HG03342 (cell line): ENCODE results near the gene EPS15.

Experiments
- ATAC-seq: cut with Tn5 transposase; IDR thresholded peaks from one replicate; pipeline ENCODE4 v1.9.1; 2021; ENCODE audit warnings: mild to moderate bottlenecking, moderate library complexity; ENCODE audit not compliant: unreplicated experiment

The EPS15 gene

DNA sequence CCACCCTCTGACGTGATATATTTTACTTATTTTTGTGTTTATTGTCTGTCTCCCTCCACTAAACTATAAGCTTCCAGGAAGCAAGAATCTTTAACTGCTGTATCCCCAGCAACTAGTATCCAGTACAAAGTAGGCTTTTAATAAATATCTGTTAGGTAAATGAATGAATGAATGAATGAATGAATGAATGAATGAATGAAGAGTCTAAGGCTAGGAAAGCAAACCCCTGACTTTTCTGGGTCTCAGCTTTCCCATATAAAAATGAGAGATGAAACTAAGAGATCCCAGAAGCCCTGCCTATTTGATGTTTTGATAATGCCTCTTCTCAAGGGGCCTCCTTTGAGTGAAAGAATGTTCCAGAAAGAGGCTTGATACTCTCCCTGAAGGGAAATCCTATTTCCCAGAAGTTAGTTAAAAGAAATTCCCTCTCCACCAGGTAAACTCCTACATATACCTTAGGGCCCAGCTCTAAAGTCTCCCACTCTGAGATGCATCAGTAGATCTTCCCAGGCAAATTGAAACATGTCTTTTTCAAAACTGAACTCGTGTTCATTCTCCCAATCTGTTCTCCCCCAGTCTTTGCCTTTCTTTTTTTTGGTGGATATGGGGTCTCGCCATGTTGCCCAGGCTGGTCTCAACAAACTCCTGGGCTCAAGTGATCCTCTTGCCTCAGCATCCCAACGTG is 196.5 kb downstream of the EPS15 start:
- no peak for ATAC-seq

DNA sequence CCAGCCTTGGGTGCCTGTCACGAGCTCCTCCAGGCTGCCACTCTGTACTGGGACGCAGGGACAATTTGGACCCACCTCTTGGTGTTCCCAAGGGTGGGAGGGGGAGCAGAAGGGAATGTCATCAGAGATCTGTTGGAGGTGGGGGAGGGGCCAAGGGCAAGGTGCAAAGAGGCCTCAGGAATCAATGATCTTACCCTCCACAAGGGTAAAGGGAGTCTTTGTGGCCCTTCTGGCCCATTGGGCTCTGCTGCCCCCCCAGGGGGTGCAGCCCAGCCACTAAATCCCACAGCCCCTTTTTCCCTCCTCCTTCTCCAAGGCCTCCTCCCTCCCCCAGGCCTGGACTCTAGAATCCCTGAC is 197.2 kb downstream of the EPS15 start:
- ATAC-seq = no peak

DNA sequence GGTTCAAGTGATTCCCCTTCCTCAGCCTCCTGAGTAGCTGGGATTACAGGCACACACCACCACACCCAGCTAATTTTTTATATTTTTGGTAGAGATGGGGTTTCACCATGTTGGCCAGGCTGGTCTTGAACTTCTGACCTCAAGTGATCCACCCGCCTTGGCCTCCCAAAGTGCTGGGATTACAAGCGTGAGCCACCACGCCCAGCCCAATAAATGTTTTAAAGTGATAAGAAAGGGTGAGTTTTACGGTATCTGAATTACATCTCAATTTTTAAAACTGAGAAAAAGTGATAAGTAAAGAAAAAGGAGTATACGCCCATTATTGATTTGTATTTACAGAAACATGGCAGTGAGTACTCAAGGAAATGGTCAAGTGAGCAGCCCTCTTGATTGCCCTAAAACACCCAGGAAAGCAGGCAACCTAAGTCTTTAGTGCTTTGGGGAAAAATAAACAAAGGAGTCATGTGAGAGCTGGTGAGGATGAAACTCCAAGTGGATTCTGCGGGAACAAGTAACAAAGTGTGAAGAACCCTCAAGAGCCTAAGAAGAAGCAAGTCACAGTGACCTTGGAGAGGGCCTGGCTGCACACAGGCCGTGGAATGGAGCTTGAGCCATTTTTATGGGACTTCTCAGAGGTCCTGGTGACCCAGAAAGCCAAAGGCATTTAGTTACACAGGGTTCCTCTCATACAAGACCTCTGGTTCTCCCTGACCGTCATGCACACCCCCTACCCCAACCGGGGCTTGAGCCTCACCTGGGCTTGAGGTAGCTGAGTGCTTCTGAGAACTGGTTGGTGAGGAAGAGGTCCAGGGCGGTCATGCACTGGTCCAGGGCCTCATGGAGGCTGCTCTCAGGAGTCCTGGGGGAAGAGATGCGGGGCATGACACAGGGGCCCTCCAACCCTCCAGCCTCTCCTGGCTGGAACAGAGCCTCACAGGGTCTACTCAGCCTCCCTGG is 197.8 kb downstream of the EPS15 start:
- ATAC-seq = no peak

DNA sequence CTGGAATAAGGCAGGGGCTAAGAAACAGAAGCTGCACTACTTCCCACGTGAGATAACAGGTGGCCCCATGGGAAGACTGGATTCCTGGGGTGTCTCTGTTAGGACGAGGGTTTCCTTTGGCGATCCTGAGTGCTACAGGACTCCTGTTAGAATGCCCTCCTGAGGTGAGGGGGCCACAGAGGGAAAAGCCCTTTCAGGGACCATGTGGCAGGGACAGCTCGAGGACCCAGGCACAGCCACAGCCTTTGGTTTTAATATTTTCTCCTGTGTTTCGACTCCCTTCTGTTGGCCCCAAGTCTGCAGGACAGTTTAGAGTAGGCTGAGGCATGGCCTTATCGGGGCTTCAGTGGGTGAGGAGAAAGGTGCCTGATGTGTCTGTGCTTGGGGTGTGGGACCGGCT is 201.3 kb downstream of the EPS15 start:
- no peak for ATAC-seq

DNA sequence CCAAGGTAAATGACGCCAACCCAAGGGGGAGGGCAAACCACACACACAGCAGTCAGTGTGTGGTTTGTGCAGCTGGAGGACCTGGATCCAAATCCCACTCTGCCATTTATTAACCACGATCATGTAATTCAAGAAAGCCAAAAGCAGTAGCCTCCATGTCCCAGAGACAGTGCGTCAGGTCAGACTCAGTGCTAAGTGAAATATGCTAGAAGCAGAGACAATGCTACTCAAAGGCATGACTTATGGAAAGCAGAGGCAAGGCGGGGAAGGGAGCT is 202.3 kb downstream of the EPS15 start:
- ATAC-seq = no peak

DNA sequence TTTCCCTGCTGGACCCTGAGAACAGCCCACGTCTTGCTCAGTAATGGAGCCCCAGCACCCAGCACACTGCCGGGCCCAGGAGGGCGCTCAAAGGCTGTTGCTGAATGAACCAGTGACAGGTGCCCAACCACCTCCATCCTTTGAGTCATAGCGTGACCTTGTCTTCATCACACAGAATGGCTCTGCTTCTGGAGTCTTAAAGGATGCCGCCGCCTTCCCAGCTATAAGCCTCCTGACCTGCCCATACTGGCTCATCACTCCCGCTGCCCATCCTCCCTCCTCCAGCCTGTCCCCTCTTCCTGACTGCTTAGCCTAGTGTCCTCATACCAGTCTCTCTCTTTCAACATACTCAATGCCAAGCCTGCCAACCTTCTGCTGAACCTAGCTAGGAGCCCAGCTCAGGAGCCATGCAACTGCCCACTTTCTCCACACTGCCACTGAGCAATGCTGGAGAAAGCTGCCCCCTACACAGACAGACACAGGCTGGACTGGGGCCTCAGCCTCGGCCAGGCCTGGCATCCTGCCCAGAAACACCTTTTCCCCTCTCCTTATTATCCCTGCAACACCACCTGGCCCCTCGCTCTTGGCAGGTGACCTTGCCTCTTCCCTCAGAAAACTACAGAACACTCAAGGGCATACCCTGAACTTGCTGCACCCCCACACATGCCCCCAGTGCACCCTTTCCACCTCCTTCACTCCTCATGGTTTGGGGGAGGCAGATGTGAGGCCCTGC is 202.8 kb downstream of the EPS15 start:
- ATAC-seq = no peak

DNA sequence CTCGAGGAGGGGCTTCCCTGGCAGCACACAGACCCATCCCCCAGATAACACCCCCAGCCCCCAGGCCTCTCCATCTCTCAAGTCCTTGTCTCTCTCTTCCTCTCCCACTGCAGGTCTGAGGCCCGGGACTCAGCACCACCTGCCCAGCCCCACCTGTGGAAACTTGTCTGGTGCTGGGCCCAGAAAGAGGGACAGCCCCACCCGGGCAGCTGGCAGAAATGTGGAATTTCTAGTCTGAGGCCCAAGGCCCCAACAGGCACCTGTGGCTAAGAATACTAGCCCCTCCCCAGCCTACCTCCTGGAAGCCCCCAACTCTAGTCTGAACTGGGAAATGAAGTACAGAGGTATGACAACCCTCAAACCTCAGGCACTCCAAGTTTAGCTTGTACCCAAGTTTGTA is 204.1 kb downstream of the EPS15 start:
- ATAC-seq = no peak

DNA sequence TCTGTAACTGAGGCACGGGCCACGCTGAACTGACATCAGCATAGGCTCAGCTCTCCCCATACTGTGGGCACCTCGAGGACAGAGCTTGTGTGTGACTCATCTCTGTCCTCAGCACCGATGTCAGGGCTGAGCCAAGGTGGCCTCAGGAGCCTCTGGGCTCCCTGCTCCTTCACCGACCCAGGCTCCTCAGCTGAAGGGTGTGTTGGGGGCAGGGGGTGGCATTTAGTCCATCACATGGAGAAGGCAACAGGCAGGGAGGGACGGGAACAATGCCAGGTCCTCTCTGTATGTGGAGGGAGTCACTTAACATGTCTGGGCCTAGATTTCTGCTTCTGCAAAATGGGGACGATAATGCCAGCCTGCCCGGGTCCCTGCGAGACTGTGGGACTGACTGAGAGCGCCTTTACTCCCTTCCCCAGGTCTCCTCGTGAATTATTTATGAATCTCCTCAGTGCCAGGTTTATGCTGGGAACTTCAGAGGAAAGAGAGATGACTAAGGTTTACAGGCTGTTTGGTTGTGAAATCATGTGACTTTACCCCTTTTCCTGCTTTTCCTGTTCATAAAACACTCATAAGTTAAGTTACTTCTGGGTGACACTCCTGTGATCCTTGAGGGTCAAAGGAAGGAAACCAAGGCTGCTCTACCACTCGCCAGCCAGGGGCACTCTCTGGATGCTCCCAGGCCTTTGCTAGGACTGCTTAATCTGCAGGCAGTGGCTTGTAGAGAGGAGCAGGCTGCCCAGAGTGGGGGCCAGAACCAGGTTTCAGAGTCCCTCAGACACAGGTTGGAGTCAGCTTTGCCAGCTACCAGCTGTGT is 204.9 kb downstream of the EPS15 start:
- no peak for ATAC-seq

DNA sequence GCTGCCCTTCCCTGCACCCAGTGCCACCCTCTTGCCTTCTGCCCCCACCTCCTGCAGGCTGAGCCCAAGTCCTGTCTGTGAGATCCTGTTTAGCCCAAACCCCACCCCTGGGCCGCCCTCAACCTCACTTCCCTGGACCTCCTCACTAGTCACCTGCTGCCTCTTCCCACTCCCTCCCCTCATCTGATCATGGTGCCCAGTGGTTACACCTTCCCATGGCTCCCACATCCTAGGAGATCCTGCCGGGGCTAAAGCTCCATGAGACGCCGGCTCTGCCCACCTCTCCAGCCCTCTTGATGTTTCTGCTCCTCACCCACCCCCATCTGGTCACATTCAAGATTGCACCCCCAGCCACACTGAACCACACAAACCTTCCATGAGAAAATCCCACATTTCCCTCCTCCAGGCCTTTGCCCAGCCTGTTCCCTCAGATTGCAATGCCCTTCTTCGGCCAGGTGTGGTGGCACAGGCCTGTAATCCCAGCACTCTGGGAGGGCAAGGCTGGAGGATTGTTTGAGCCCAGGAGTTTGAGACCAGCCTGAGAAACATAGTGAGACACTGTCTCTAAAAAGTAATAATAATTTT is 205.7 kb downstream of the EPS15 start:
- no peak for ATAC-seq

DNA sequence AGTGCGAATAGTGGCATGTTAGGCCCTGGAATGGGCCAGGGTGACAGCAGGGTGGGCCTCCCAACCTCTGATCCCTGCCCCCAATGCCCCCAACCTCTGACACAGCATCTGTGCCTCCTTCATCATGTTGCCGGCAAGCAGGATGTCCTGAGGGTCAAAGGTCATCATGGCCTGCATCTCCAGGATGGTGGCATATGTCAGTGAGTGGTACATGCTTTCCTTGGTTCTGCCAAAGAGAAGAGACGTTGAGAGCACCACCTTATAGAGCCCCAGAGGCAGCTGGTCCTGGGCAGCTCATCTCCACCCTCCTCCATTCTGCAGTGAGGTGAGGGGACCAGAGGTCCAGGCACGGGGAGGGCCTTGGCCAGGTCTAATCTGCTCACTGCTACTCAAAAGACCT is 206.3 kb downstream of the EPS15 start:
- ATAC-seq = no peak

DNA sequence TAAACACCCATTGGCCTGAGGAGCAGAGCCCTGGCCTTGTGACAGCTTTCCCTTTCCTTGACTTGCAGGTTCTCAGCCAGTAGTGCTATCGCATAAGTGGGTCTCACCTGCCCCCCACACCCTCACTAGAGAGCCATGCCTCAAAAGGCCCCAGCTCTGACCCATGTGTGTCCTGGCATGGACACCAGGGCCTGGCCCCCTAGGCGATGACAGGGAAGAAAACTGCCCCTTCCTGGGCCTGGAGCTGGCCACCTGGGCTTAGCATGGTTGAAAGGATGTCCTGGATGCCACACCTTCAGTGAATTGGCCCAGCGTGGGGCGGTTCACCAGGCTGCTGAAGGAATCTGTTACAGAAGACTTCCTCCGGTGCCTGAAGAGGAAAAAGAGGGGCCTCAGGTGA is 207.2 kb downstream of the EPS15 start:
- no peak for ATAC-seq

DNA sequence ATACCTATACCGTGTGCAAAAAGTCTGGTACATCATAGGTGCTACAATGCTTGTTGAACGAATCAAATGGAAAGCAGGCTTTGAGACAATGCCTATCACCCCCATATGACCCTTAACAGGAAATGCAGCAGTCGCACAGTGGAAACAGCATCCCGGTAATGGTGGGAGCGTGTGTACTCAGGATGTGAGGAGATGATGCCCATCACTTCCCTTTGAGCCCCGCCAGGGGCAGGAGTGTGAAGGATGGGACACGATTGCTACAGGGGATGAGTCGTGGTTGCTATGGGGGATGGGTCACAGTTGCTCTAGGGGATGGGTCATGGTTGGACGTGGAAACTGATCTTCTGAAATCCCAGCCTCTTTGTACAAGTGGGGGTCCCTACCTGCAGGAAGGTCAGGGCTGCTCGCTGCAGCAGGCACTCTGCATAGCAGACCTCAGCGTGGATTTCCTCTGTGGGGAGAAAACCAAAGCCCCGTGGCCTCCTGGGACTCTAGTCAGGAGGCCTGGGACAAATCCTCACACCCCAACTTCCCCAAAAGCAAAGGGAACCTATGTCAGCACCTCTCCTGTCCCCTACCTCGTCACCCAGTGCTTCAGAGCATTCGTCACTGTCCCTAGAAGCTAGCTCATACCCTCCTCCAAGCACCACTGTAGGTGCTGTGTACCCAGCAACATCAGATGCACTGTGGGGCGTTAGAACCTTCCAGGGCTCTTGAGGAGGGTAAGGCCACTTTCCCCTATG is 208.0 kb downstream of the EPS15 start:
- ATAC-seq = no peak

DNA sequence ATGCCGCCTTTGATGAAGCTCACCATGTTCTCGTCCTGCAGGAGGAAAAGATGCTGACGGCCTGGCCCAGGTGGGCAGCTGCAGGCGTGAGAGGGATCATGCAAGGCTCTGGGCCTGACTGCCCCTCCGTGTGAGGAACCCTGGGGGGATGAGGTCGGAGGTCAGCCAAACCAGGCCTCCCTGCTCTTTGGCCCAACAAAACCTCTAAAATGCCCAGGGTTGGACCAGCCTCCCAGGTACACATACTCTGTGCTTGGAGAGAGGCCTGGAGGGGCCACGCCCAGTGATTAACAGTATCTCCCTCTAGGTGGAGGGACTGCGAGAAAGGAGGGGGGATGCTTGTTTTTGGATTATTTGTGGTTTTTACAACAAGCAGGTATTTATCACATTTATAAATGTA is 209.8 kb downstream of the EPS15 start:
- no peak for ATAC-seq

DNA sequence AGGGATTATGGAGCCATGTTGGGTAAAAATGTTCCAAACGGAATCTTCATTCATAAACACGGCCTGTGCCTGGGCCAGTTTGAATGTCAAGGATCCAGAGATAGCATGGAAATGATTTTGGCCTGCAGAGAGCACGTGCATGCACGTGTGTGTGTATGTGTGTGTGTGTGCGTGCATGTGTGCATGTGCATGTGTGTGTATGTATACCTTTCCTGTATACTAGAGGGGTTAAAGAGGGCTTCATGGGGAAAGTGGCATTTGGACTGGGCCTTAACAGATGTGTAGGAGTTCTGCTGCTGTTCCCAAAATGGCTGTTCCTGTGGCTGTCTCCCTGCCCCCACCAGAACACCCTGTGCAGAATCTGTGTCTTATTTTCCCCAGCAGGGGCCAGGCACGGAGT is 210.4 kb downstream of the EPS15 start:
- ATAC-seq = no peak

DNA sequence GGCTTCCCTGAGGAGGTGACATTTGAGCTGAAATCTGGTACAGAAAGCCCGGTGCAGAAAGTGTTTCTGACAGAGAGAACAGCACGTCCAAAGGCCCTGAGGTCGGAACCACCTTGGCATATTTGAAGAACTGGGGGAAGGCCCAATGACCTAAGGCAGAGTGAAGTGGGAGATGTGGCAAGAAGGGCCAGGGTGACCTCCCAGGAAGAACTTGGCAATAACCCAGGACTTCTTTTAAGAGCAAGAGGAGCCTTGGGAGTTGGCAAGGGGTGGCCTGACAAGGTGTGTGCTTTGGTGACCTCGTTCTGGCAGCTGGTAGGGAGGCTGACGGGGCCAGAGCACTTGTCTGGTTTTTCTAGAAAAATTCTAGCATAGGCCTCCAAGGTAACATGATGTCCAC is 212.1 kb downstream of the EPS15 start:
- ATAC-seq = no peak

DNA sequence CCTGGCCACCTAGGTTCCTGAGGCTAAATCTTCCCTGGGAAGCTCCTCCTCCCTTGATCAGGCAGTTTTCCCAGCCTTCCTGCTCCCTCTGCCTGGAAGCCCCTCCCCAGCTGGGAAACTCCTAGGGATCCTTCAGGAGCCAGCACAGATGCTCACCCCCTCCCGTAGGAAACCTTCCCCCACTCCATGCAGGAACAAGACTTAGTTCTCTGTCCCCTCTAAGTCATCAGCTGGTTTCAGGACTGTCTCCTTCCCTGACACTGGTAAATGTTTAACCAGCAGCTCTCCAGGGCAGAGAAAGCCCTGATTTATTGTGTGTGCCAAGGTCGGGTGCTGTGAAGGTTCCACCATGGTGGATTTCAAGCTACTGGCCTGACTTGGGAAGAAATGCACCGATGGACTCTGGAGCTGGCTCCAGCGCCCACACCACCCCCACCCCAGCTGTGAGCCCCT is 213.7 kb downstream of the EPS15 start:
- ATAC-seq = peak; percentile 37

DNA sequence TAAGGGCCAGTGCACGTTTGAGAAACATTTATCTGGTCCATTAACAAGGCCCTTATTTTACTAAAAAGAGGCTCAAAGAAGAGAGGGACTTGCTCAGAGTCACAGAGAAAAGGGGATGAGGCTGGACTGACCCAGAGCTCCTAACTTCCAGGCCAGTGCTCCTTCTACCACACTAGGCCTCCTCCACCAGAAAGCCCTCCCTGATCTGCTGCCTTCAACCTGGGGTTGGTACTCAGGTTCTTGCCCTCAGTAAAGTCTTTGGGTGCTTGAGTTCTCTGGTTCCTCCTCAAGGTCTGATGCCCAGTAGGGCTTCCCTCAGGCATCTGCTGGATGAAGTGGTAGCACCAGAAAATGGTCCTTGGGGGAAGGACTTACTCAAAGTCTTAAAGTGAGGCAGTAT is 214.7 kb downstream of the EPS15 start:
- ATAC-seq = no peak
